ENCODE data around the gene RHBDL3.
A peak's percentile ranks its signal among the peaks of the same experiment; 100 is the strongest.
"Not testable (repeated sequence)": the region's sequence is repeated elsewhere in the genome, so short reads cannot be mapped to it uniquely, and the experiment has no call there.

RHBDL3 gene

GRCh38 chr17:32348483-32348800, 82.8 kb downstream of the RHBDL3 start:
- TF ChIP-seq CTCF (IDR thresholded peaks at IDR 0.05) = no peak
- no peaks in the 10 kb centered on the region for H3K9me3 ChIP-seq (ENCODE audit: control insufficient read depth, low read length)
- peaks cover 29% of the 10 kb centered on the region for H3K79me2 ChIP-seq
- no peak overlapping the region for H3K9ac ChIP-seq
- H3K4me3 ChIP-seq (ENCODE audit: low read depth, low read length) = no peak overlapping the region
- H3K36me3 ChIP-seq (ENCODE audit: control insufficient read depth, insufficient read depth, low read length) = no peaks in the 10 kb centered on the region
- no peak overlapping the region for H3K27ac ChIP-seq
- H3K4me2 ChIP-seq (ENCODE audit: low read length) = no peak overlapping the region
- no peak overlapping the region for H2AFZ ChIP-seq
- H3K27me3 ChIP-seq (ENCODE audit: control insufficient read depth, insufficient read depth, low read length) = no peaks in the 10 kb centered on the region
- peaks cover 15% of the 10 kb centered on the region for H3K4me1 ChIP-seq

- no peaks in the 10 kb centered on the region for H3K36me3 ChIP-seq (ENCODE audit: control insufficient read depth, insufficient read depth, low read length)
- H2AFZ ChIP-seq = peak overlapping the region; percentile 91
- H3K4me3 ChIP-seq (ENCODE audit: low read depth, low read length) = peak overlapping the region; percentile 97
- no peak for TF ChIP-seq CTCF (IDR thresholded peaks at IDR 0.05)
- H3K79me2 ChIP-seq = peaks cover 37% of the 10 kb centered on the region
- H3K9ac ChIP-seq = peak overlapping the region; percentile 99
- H3K27me3 ChIP-seq (ENCODE audit: control insufficient read depth, insufficient read depth, low read length) = no peaks in the 10 kb centered on the region
- H3K4me1 ChIP-seq = peaks cover 15% of the 10 kb centered on the region
- H3K9me3 ChIP-seq (ENCODE audit: control insufficient read depth, low read length) = no peaks in the 10 kb centered on the region
- peak overlapping the region; percentile 98 for H3K27ac ChIP-seq
- peak overlapping the region; percentile 90 for H3K4me2 ChIP-seq (ENCODE audit: low read length)
Observed at GRCh38 chr17:32349503-32349853, 83.8 kb downstream of the RHBDL3 start.

GRCh38 chr17:32349854-32350665, 84.4 kb downstream of the RHBDL3 start, which contains the start of gene ZNF207:
TSS of gene ZNF207 (plus strand) at chr17:32350157. CDS start at chr17:32350286, 129 bp downstream.
- Histone ChIP-seq H3K36me3 (ENCODE audit: control insufficient read depth, insufficient read depth, low read length) (no peaks in the 10 kb centered on the region), H3K4me1 (peaks cover 19% of the 10 kb centered on the region), H2AFZ (peak within 1 kb of the TSS; percentile 91), H3K4me3 (ENCODE audit: low read depth, low read length) (peak within 1 kb of the TSS; percentile 97), H3K9me3 (ENCODE audit: control insufficient read depth, low read length) (no peaks in the 10 kb centered on the region), H3K79me2 (peaks cover 43% of the 10 kb centered on the region), H3K9ac (peak within 1 kb of the TSS; percentile 99), H3K27me3 (ENCODE audit: control insufficient read depth, insufficient read depth, low read length) (no peaks in the 10 kb centered on the region), H3K27ac (peak within 1 kb of the TSS; percentile 98), H3K4me2 (ENCODE audit: low read length) (peak within 1 kb of the TSS; percentile 90)
- TF ChIP-seq CTCF (IDR thresholded peaks at IDR 0.05) = peak; percentile 15

GRCh38 chr17:32350666-32351418, 85.2 kb downstream of the RHBDL3 start:
- no peak for TF ChIP-seq CTCF (IDR thresholded peaks at IDR 0.05)
- peak overlapping the region; percentile 98 for H3K27ac ChIP-seq

GRCh38 chr17:32352734-32353133, 87.1 kb downstream of the RHBDL3 start:
- H3K36me3 ChIP-seq (ENCODE audit: control insufficient read depth, insufficient read depth, low read length); H3K9me3 ChIP-seq (ENCODE audit: control insufficient read depth, low read length); H2AFZ ChIP-seq; H3K9ac ChIP-seq; H3K27me3 ChIP-seq (ENCODE audit: control insufficient read depth, insufficient read depth, low read length); H3K27ac ChIP-seq: not testable (repeated sequence)
- Histone ChIP-seq H3K4me3 (ENCODE audit: low read depth, low read length) (peak overlapping the region; percentile 97), H3K4me1 (peaks cover 37% of the 10 kb centered on the region), H3K79me2 (peaks cover 54% of the 10 kb centered on the region), H3K4me2 (ENCODE audit: low read length) (peak overlapping the region; percentile 10)

More at GRCh38 chr17:32350666-32351418, 85.2 kb downstream of the RHBDL3 start:
- H3K36me3 ChIP-seq (ENCODE audit: control insufficient read depth, insufficient read depth, low read length) = no peaks in the 10 kb centered on the region
- H3K4me2 ChIP-seq (ENCODE audit: low read length) = peak overlapping the region; percentile 73
- no peaks in the 10 kb centered on the region for H3K27me3 ChIP-seq (ENCODE audit: control insufficient read depth, insufficient read depth, low read length)
- peak overlapping the region; percentile 97 for H3K4me3 ChIP-seq (ENCODE audit: low read depth, low read length)
- peaks cover 49% of the 10 kb centered on the region for H3K79me2 ChIP-seq
- H3K9ac ChIP-seq = peak overlapping the region; percentile 99
- H2AFZ ChIP-seq = peak overlapping the region; percentile 91
- H3K9me3 ChIP-seq (ENCODE audit: control insufficient read depth, low read length) = no peaks in the 10 kb centered on the region
- peaks cover 27% of the 10 kb centered on the region for H3K4me1 ChIP-seq

All from parathyroid adenoma (tissue), 2 donors.